K562 (cell line): ENCODE measurements around the gene ARPC2. TPM values are rescaled to one million over a fixed set of nuclear protein-coding genes. Genes with fewer than 3 reads are reported as not detected.

Experiments
- ATAC-seq: fragments of 200-7000 bp; cut with Tn5 transposase; 3 replicates; pipeline ENCODE4 v1.9.1; 2020; ENCODE audit warnings: moderate library complexity
- BruUV-seq: library from RNA; stranded (reverse); fragments of 400-500 nt; replicated peaks from 2 replicates; lab custom pipeline; 2021; lab: Mats Ljungman, UMichigan
- CTCF ChIA-PET: fragments of 300-600 bp; formaldehyde crosslinking; extraction: SDS; loops from one replicate; lab custom pipeline; 2021; ENCODE audit warnings: low intra/inter-chr PET ratio; lab: Yijun Ruan, JAX
- POLR2A ChIA-PET: fragments of 300-600, 350-650 bp; sonication (Branson Sonifier 250); formaldehyde crosslinking; extraction: SDS; loops from one replicate; lab custom pipeline; 2021; ENCODE audit warnings: antibody characterized with exemption, inconsistent platforms; lab: Yijun Ruan, JAX
- DNase-seq, 4 experiments: peaks; one replicate each; pipeline versions ENCODE4 v3.0.0 to v3.0.0-alpha.2; 2011 to 2018; ENCODE audit warnings: low spot score in 3 of 4, mixed read lengths in 3 of 4; ENCODE audit errors: extremely low read depth in 1 of 4
- FAIRE-seq: peaks from 2 replicates; lab custom pipeline; 2011; peaks lifted over from hg19 to GRCh38; lab: Jason Lieb, UNC
- H2AFZ ChIP-seq: 2 replicates; pipeline ENCODE4 v1.6.0; 2011; ENCODE audit warnings: low read depth, low read length, control low read depth, inconsistent platforms
- H3K27ac ChIP-seq: fragments of 200-600 bp; 3 replicates; pipeline ENCODE4 v1.8.0; 2011; ENCODE audit warnings: low read depth, mild to moderate bottlenecking, control low read depth, inconsistent platforms, low read length, moderate library complexity, mixed read lengths; ENCODE audit errors: extremely low read depth
- H3K27me3 ChIP-seq, 2 experiments: fragments of 300-600 bp in 1 of 2; 2 replicates in 1 of 2; 3 replicates in 1 of 2; pipeline versions ENCODE4 v1.6.0 to v1.8.0; 2011; ENCODE audit warnings: inconsistent platforms in 2 of 2, low read length in 2 of 2, mild to moderate bottlenecking in 1 of 2, mixed read lengths in 1 of 2, moderate library complexity in 1 of 2; ENCODE audit not compliant: control insufficient read depth in 2 of 2, insufficient read depth in 2 of 2
- H3K36me3 ChIP-seq: fragments of 300-600 bp; 3 replicates; pipeline ENCODE4 v1.8.0; 2011; ENCODE audit warnings: mild to moderate bottlenecking, low read length, inconsistent platforms; ENCODE audit not compliant: control insufficient read depth, insufficient read depth
- H3K4me1 ChIP-seq, 2 experiments: fragments of 200-600 bp in 1 of 2; replicated peaks in 1 of 2; 2 replicates in 1 of 2; 3 replicates in 1 of 2; pipeline versions ENCODE4 v1.5.1 to v1.8.0; 2011; ENCODE audit warnings: inconsistent platforms in 2 of 2, low read length in 2 of 2, mild to moderate bottlenecking in 1 of 2, mixed read lengths in 1 of 2, moderate library complexity in 1 of 2; ENCODE audit not compliant: control insufficient read depth in 2 of 2, insufficient read depth in 2 of 2
- H3K4me2 ChIP-seq: 2 replicates; pipeline ENCODE4 v1.6.1; 2011; ENCODE audit warnings: low read length, control low read depth, inconsistent platforms, mixed read lengths; ENCODE audit not compliant: insufficient read depth
- H3K4me3 ChIP-seq: fragments of 200-600 bp; sonication (generic), shearing (Covaris generic); 2 replicates; pipeline ENCODE4 v1.5.1; 2016; ENCODE audit warnings: control low read depth, inconsistent platforms
- H3K79me2 ChIP-seq: fragments of 200-600 bp; 3 replicates; pipeline ENCODE4 v1.8.0; 2011; ENCODE audit warnings: low read length, inconsistent platforms; ENCODE audit not compliant: control insufficient read depth, insufficient read depth
- H3K9ac ChIP-seq, 2 experiments: 2 replicates each; pipeline versions ENCODE4 v1.6.0 to v1.6.1; 2011; ENCODE audit warnings: low read depth in 2 of 2, low read length in 2 of 2, control low read depth in 1 of 2, inconsistent platforms in 1 of 2, mild to moderate bottlenecking in 1 of 2, mixed read lengths in 1 of 2; ENCODE audit not compliant: insufficient read depth in 1 of 2
- H3K9me1 ChIP-seq: one replicate; pipeline ENCODE4 v1.6.0; 2011; ENCODE audit warnings: inconsistent platforms, mild to moderate bottlenecking, low read length, moderate library complexity; ENCODE audit not compliant: control insufficient read depth, insufficient read depth
- H3K9me3 ChIP-seq: replicated peaks from 2 replicates; pipeline ENCODE4 v1.5.1; 2011; ENCODE audit warnings: low read depth, low read length, inconsistent platforms; ENCODE audit not compliant: control insufficient read depth, insufficient read depth
- H4K20me1 ChIP-seq: replicated peaks from 2 replicates; pipeline ENCODE4 v1.6.1; 2011; ENCODE audit warnings: low read length, inconsistent platforms, mixed read lengths; ENCODE audit not compliant: control insufficient read depth, insufficient read depth
- CHD2 ChIP-seq: IDR thresholded peaks from 2 replicates; pipeline ENCODE4 v1.6.1; 2011; ENCODE audit warnings: low read depth, low read length
- HNRNPLL ChIP-seq: fragments of 200-400 bp; formaldehyde crosslinking; IDR thresholded peaks from 2 replicates; pipeline ENCODE4 v1.6.1; 2017; ENCODE audit warnings: low read length, low read depth, mild to moderate bottlenecking; ENCODE audit not compliant: poor library complexity, severe bottlenecking
- JUND ChIP-seq, 2 experiments: IDR thresholded peaks; 2 replicates in 1 of 2; 3 replicates in 1 of 2; pipeline ENCODE4 v1.6.1; 2011; ENCODE audit warnings: borderline replicate concordance in 2 of 2, low read depth in 2 of 2, low read length in 2 of 2, improper control_type of control experiment in 1 of 2, missing biosample characterization in 1 of 2, missing genetic modification characterization in 1 of 2, missing genetic modification reagents in 1 of 2
- KDM4B ChIP-seq, 2 experiments: fragments of 450-650 bp in 1 of 2; sonication (generic) in 1 of 2; IDR thresholded peaks; 2 replicates each; pipeline ENCODE4 v1.6.1; 2016 to 2017; ENCODE audit warnings: borderline replicate concordance in 2 of 2, antibody characterized with exemption in 1 of 2, low read depth in 1 of 2, mild to moderate bottlenecking in 1 of 2
- MEIS2 ChIP-seq: fragments of 450-650 bp; IDR thresholded peaks from 2 replicates; pipeline ENCODE4 v1.6.1; 2014; ENCODE audit warnings: mild to moderate bottlenecking; ENCODE audit not compliant: partially characterized antibody
- MTF1 ChIP-seq: fragments of 250-450 bp; sonication (Bioruptor Pico); IDR thresholded peaks from 2 replicates; pipeline ENCODE4 v1.9.0; 2021; ENCODE audit warnings: moderate library complexity, mild to moderate bottlenecking, inconsistent platforms, borderline replicate concordance
- PKNOX1 ChIP-seq: fragments of 450-650 bp; IDR thresholded peaks from 2 replicates; pipeline ENCODE4 v1.6.1; 2016
- POLR2AphosphoS5 ChIP-seq: IDR thresholded peaks from 2 replicates; pipeline ENCODE4 v1.6.1; 2011; ENCODE audit warnings: mild to moderate bottlenecking, low read depth, low read length, moderate library complexity; ENCODE audit not compliant: control insufficient read depth, insufficient read depth
- RB1 ChIP-seq: fragments of 450-650 bp; IDR thresholded peaks from 2 replicates; pipeline ENCODE4 v1.6.1; 2017; ENCODE audit warnings: low read depth, mild to moderate bottlenecking
- ZNF41 ChIP-seq: fragments of 250-450 bp; sonication (Bioruptor Pico); conservative IDR thresholded peaks from 2 replicates; pipeline ENCODE4 v1.4.0; 2020; ENCODE audit warnings: mild to moderate bottlenecking
- ZNF444 ChIP-seq: fragments of 250-450 bp; sonication (Bioruptor Pico); IDR thresholded peaks from 2 replicates; pipeline ENCODE4 v1.4.0; 2020; ENCODE audit warnings: mild to moderate bottlenecking, moderate library complexity
- ZNF583 ChIP-seq: fragments of 250-450 bp; sonication (Bioruptor Pico); IDR thresholded peaks from 2 replicates; pipeline ENCODE4 v1.4.0; 2020
- WGBS: fragments of 100-300 bp; shearing (Covaris generic); methylation state at CpG from one replicate; pipeline ENCODE4 v1.1.6; 2016; ENCODE audit warnings: low coverage, mixed read lengths; ENCODE audit not compliant: insufficient coverage; ENCODE audit errors: missing lambda C conversion rate; 5-methylcytosine and 5-hydroxymethylcytosine counted together
- in situ Hi-C: fragments of 300-500 bp; cut with MboI; formaldehyde crosslinking; loops from 4 replicates; pipeline ENCODE4 v1.15.0; 2018; ENCODE audit warnings: inconsistent platforms, mixed read lengths
- intact Hi-C: fragments of 100-400 bp; cut with micrococcal nuclease; formaldehyde crosslinking; loops from 2 replicates; pipeline ENCODE4 v1.14.2; 2022
- polyA plus RNA-seq, 8 experiments: library from polyadenylated mRNA; depleted of rRNA in 4 of 8; stranded (reverse) in 5 of 8; unstranded in 3 of 8; fragments of >200 nt; fragmentation: Nextera tagmentation in 2 of 8; fragmentation: Illumina TruSeq in 1 of 8; extraction: Ambion mirVana in 2 of 8; extraction: Trizol in 1 of 8; gene quantifications; 2 replicates each; pipeline versions ENCODE4 v1.2.1 to v1.2.3, GENCODE V29; 2011 to 2014; ENCODE audit warnings: inconsistent platforms in 1 of 8, missing spikeins in 1 of 8
- total RNA-seq, 7 experiments: library from RNA; depleted of rRNA in 6 of 7; stranded (reverse); fragments of >200 nt in 6 of 7; fragmentation: Illumina TruSeq in 2 of 7; extraction: Trizol in 2 of 7; gene quantifications; 2 replicates each; pipeline versions ENCODE4 v1.2.1 to v1.2.3, GENCODE V29; 2011 to 2021; ENCODE audit warnings: low replicate concordance in 1 of 7
- TF ChIP-seq, protein P1 (sequence below): sonication (generic); formaldehyde crosslinking; IDR thresholded peaks from 2 replicates; pipeline ENCODE4 v1.8.1; 2023; ENCODE audit warnings: mild to moderate bottlenecking, missing genetic modification reagents
- TF ChIP-seq, protein P2 (sequence below), 2 experiments: IDR thresholded peaks in 1 of 2; conservative IDR thresholded peaks in 1 of 2; 2 replicates each; pipeline ENCODE4 v1.6.1; 2016; ENCODE audit warnings: low read depth in 2 of 2, mild to moderate bottlenecking in 1 of 2, missing compliant biosample characterization in 1 of 2, missing genetic modification characterization in 1 of 2, moderate library complexity in 1 of 2

The ARPC2 gene
- total and polyA plus RNA-seq, 9 of the 15 experiments (the other 6 are each of a cell fraction or from before 2014, with no cell fraction given) = 81.9 to 187 (median 103) TPM

GRCh38 chr2:218221000-218221399 lies 4.0 kb downstream of the ARPC2 start (continued):
- TF ChIP-seq, protein P1, sequence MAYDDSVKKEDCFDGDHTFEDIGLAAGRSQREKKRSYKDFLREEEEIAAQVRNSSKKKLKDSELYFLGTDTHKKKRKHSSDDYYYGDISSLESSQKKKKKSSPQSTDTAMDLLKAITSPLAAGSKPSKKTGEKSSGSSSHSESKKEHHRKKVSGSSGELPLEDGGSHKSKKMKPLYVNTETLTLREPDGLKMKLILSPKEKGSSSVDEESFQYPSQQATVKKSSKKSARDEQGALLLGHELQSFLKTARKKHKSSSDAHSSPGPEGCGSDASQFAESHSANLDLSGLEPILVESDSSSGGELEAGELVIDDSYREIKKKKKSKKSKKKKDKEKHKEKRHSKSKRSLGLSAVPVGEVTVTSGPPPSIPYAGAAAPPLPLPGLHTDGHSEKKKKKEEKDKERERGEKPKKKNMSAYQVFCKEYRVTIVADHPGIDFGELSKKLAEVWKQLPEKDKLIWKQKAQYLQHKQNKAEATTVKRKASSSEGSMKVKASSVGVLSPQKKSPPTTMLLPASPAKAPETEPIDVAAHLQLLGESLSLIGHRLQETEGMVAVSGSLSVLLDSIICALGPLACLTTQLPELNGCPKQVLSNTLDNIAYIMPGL (CRISPR knock-in tag) = no peak
- TF ChIP-seq POLR2AphosphoS5 = no peak
- no peak for TF ChIP-seq ZNF41 (CRISPR knock-in tag)
- TF ChIP-seq ZNF444 (CRISPR knock-in tag) = no peak

- Histone ChIP-seq H3K27ac (no peak overlapping the region; the same call in 2 of the 3 replicates), H3K4me1 (peaks cover 0 to 15% of the 10 kb centered on the region in 2 experiments; a peak in 4 of 5 replicates), H3K4me2 (no peak overlapping the region), H3K79me2 (peaks cover 50% of the 10 kb centered on the region), H3K36me3 (peaks cover 51% of the 10 kb centered on the region; the same call in 2 of the 3 replicates), H4K20me1 (peaks cover 9% of the 10 kb centered on the region; the same call in 1 of the 2 replicates), H3K9me3 (no peaks in the 10 kb centered on the region), H3K27me3 (no peaks in the 10 kb centered on the region), H2AFZ (no peak overlapping the region), H3K4me3 (no peak overlapping the region), H3K9ac (no peak overlapping the region), H3K9me1 (no peaks in the 10 kb centered on the region)
- no peak for FAIRE-seq
- ATAC-seq = peak; percentile 76
- intact Hi-C loops (no loop called here), in situ Hi-C loops (no loop called here)
- POLR2A ChIA-PET = no interaction called here
- BruUV-seq = no TSS peak
- peak in 1 of 4 experiments; percentile 6 for DNase-seq
- CTCF ChIA-PET = no interaction called here
- TF ChIP-seq RB1 (no peak), MEIS2 (peak; percentile 79), MTF1 (CRISPR knock-in tag) (no peak), JUND (IDR thresholded peaks at IDR 0.05; ENCODE audit: borderline replicate concordance, low read depth, low read length) (peak; percentile 21; the same call in 1 of the 2 replicates), JUND (tag; IDR thresholded peaks at IDR 0.05; ENCODE audit: borderline replicate concordance, low read depth, low read length) (peak; percentile 28; the same call in 1 of the 3 replicates), CHD2 (no peak), PKNOX1 (peak; percentile 77), ZNF583 (peak; percentile 98), KDM4B (IDR thresholded peaks at IDR 0.05; ENCODE audit: borderline replicate concordance in 2 of 2, low read depth in 1 of 2) (no peak), HNRNPLL (no peak)
- TF ChIP-seq, protein P2, sequence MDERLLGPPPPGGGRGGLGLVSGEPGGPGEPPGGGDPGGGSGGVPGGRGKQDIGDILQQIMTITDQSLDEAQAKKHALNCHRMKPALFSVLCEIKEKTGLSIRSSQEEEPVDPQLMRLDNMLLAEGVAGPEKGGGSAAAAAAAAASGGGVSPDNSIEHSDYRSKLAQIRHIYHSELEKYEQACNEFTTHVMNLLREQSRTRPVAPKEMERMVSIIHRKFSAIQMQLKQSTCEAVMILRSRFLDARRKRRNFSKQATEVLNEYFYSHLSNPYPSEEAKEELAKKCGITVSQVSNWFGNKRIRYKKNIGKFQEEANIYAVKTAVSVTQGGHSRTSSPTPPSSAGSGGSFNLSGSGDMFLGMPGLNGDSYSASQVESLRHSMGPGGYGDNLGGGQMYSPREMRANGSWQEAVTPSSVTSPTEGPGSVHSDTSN (CRISPR knock-in tag; IDR thresholded peaks at IDR 0.05; ENCODE audit: low read depth) = no peak
- TF ChIP-seq, protein P2 (tag; conservative IDR thresholded peaks at IDR 0.05; ENCODE audit: low read depth) = peak; percentile 72
- WGBS = 29% methylated on average over 5 of the region's 5 CpGs
Observed at GRCh38 chr2:218223046-218223445, 6.1 kb downstream of the ARPC2 start.
